Gastrocnemius medialis (tissue), 4 donors: ENCODE data around the gene ADCY5.

ENCODE experiments used
- POLR2A ChIP-seq, 2 donors: fragments of 450-650 bp; IDR thresholded peaks; one replicate each; pipeline ENCODE4 v1.6.1; 2017; ENCODE audit warnings: antibody characterized with exemption in 2 of 2, mild to moderate bottlenecking in 2 of 2, moderate library complexity in 2 of 2
- TF ChIP-seq, protein P1 (sequence below), 5 experiments: fragments of 450-650 bp in 3 of 5; fragments of 200-600 bp in 2 of 5; sonication (generic) in 2 of 5; IDR thresholded peaks in 4 of 5; conservative IDR thresholded peaks in 1 of 5; 1 replicate in 4 of 5; 2 replicates in 1 of 5; pipeline ENCODE4 v1.5.1; 2016 to 2019; ENCODE audit warnings: antibody characterized with exemption in 5 of 5, mild to moderate bottlenecking in 3 of 5, moderate library complexity in 3 of 5

GRCh38 chr3:123467046-123467445, 18.2 kb upstream of the ADCY5 start:
- TF ChIP-seq POLR2A (IDR thresholded peaks at IDR 0.05), result no peak
- TF ChIP-seq, protein P1, sequence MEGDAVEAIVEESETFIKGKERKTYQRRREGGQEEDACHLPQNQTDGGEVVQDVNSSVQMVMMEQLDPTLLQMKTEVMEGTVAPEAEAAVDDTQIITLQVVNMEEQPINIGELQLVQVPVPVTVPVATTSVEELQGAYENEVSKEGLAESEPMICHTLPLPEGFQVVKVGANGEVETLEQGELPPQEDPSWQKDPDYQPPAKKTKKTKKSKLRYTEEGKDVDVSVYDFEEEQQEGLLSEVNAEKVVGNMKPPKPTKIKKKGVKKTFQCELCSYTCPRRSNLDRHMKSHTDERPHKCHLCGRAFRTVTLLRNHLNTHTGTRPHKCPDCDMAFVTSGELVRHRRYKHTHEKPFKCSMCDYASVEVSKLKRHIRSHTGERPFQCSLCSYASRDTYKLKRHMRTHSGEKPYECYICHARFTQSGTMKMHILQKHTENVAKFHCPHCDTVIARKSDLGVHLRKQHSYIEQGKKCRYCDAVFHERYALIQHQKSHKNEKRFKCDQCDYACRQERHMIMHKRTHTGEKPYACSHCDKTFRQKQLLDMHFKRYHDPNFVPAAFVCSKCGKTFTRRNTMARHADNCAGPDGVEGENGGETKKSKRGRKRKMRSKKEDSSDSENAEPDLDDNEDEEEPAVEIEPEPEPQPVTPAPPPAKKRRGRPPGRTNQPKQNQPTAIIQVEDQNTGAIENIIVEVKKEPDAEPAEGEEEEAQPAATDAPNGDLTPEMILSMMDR (IDR thresholded peaks at IDR 0.05 in 4 of 5, conservative IDR thresholded peaks at IDR 0.05 in 1 of 5), result no peak
